Mammary epithelial cell (primary cell): ENCODE results near the gene UBE2F.

Experiments used
- EZH2 ChIP-seq: IDR thresholded peaks from 2 replicates; pipeline ENCODE4 v1.6.1; 2012; ENCODE audit warnings: low read length, inconsistent platforms, borderline replicate concordance
- TF ChIP-seq, protein P1 (sequence below), 2 donors: IDR thresholded peaks in 1 of 2; conservative IDR thresholded peaks in 1 of 2; 2 replicates each; pipeline ENCODE4 v1.5.1; 2011 to 2012; ENCODE audit warnings: inconsistent platforms in 2 of 2, low read length in 2 of 2, mild to moderate bottlenecking in 2 of 2, control low read depth in 1 of 2, low read depth in 1 of 2; ENCODE audit not compliant: insufficient read depth in 1 of 2; ENCODE audit errors: extremely low read depth in 1 of 2

DNA sequence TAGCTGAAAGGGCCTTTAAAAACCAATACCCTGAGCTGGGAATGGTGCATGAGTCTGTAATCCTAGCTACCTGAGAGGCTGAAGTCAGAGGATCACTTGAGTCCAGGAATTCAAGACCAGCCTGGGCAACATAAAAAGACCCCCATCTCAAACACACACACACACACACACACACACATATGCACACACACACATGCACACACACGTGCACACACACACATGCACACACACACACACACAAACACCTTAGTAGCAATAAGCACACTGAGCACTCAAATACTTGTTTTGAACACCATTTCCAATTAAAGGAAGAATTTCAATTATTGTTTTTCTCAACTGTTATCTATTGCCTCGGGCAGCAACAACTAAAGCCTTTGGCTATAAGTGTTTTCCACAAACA, 25.6 kb upstream of the UBE2F start:
- TF ChIP-seq, protein P1, sequence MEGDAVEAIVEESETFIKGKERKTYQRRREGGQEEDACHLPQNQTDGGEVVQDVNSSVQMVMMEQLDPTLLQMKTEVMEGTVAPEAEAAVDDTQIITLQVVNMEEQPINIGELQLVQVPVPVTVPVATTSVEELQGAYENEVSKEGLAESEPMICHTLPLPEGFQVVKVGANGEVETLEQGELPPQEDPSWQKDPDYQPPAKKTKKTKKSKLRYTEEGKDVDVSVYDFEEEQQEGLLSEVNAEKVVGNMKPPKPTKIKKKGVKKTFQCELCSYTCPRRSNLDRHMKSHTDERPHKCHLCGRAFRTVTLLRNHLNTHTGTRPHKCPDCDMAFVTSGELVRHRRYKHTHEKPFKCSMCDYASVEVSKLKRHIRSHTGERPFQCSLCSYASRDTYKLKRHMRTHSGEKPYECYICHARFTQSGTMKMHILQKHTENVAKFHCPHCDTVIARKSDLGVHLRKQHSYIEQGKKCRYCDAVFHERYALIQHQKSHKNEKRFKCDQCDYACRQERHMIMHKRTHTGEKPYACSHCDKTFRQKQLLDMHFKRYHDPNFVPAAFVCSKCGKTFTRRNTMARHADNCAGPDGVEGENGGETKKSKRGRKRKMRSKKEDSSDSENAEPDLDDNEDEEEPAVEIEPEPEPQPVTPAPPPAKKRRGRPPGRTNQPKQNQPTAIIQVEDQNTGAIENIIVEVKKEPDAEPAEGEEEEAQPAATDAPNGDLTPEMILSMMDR (conservative IDR thresholded peaks at IDR 0.05 in 1 of 2, IDR thresholded peaks at IDR 0.05 in 1 of 2; ENCODE audit: extremely low read depth in 1 of 2, insufficient read depth in 1 of 2, low read depth in 1 of 2, low read length in 2 of 2) = no peak
- no peak for TF ChIP-seq EZH2
